ENCODE measurements around the gene ANK2. TPM values are rescaled to one million over a fixed set of nuclear protein-coding genes. Genes with fewer than 3 reads are reported as not detected.
A peak's percentile ranks its signal among the peaks of the same experiment; 100 is the strongest.

The ANK2 gene
- total and polyA plus RNA-seq, 4 donors, result 0.32 to 2.2 (median 1.0) TPM

- Histone ChIP-seq H3K4me1 (ENCODE audit: control insufficient read depth in 4 of 4, insufficient read depth in 4 of 4, low read length in 3 of 4) (peaks cover 0 to 18% (median 6%) of the 10 kb centered on the region in 4 donors), H3K27ac (ENCODE audit: low read depth in 1 of 2, low read length in 2 of 2) (no peak overlapping the region), H3K9me3 (ENCODE audit: control insufficient read depth in 4 of 4, low read length in 3 of 4) (no peaks in the 10 kb centered on the region), H3K9ac (ENCODE audit: low read depth in 1 of 2, low read length in 2 of 2) (no peak overlapping the region), H3K27me3 (ENCODE audit: control insufficient read depth in 4 of 4, insufficient read depth in 4 of 4, low read length in 3 of 4) (no peaks in the 10 kb centered on the region), H3K4me3 (ENCODE audit: low read depth in 1 of 3, low read length in 3 of 3) (no peak overlapping the region), H3K36me3 (ENCODE audit: control insufficient read depth in 4 of 4, insufficient read depth in 3 of 4, low read depth in 1 of 4, low read length in 3 of 4) (no peaks in the 10 kb centered on the region)
- no peak for TF ChIP-seq EGR1 (IDR thresholded peaks at IDR 0.05; ENCODE audit: low read depth in 2 of 2)
- no peak for TF ChIP-seq HNF4G (IDR thresholded peaks at IDR 0.05)
- no peak for TF ChIP-seq FOXA1 (IDR thresholded peaks at IDR 0.05)
- peak; percentile 90 to 91 for TF ChIP-seq RAD21 (IDR thresholded peaks at IDR 0.05)
- TF ChIP-seq CTCF (IDR thresholded peaks at IDR 0.05; ENCODE audit: low read depth, low read length, missing input control), result peak; percentile 59
- DNase-seq (ENCODE audit: low spot score), result no peak
Observed at GRCh38 chr4:113106108-113106507, 56.7 kb downstream of the ANK2 start.

- Histone ChIP-seq H3K9me3 (ENCODE audit: control insufficient read depth in 4 of 4, low read length in 3 of 4) (no peaks in the 10 kb centered on the region), H3K4me1 (ENCODE audit: control insufficient read depth in 4 of 4, insufficient read depth in 4 of 4, low read length in 3 of 4) (peaks cover 0 to 18% (median 6%) of the 10 kb centered on the region in 4 donors), H3K4me3 (ENCODE audit: low read depth in 1 of 3, low read length in 3 of 3) (peak overlapping the region in 2 of 3 donors; percentile 24 to 47), H3K27ac (ENCODE audit: low read depth in 1 of 2, low read length in 2 of 2) (peak overlapping the region; percentile 56 to 68), H3K36me3 (ENCODE audit: control insufficient read depth in 4 of 4, insufficient read depth in 3 of 4, low read depth in 1 of 4, low read length in 3 of 4) (no peaks in the 10 kb centered on the region), H3K27me3 (ENCODE audit: control insufficient read depth in 4 of 4, insufficient read depth in 4 of 4, low read length in 3 of 4) (no peaks in the 10 kb centered on the region), H3K9ac (ENCODE audit: low read depth in 1 of 2, low read length in 2 of 2) (peak overlapping the region in 1 of 2 donors; percentile 51)
- DNase-seq (ENCODE audit: low spot score), result no peak
- WGBS, result 20% methylated on average over 4 of the region's 4 CpGs
- TF ChIP-seq HNF4A (conservative IDR thresholded peaks at IDR 0.05) (peak; percentile 99), JUND (IDR thresholded peaks at IDR 0.05) (peak; percentile 72 to 82), ZBTB33 (IDR thresholded peaks at IDR 0.05) (peak; percentile 60), FOXA1 (IDR thresholded peaks at IDR 0.05) (no peak), HNF4G (IDR thresholded peaks at IDR 0.05) (peak; percentile 97), ATF3 (IDR thresholded peaks at IDR 0.05) (no peak), TAF1 (conservative IDR thresholded peaks at IDR 0.05) (peak; percentile 49), RAD21 (IDR thresholded peaks at IDR 0.05) (peak; percentile 42 to 69), GABPA (IDR thresholded peaks at IDR 0.05 in 1 of 2, conservative IDR thresholded peaks at IDR 0.05 in 1 of 2) (no peak), EGR1 (IDR thresholded peaks at IDR 0.05; ENCODE audit: low read depth in 2 of 2) (peak in 1 of 2 donors; percentile 63), YY1 (IDR thresholded peaks at IDR 0.05) (peak; percentile 54), FOXA2 (IDR thresholded peaks at IDR 0.05) (no peak), MAX (IDR thresholded peaks at IDR 0.05) (peak; percentile 75), RXRA (IDR thresholded peaks at IDR 0.05) (peak; percentile 72 to 75), CTCF (IDR thresholded peaks at IDR 0.05; ENCODE audit: low read depth, low read length, missing input control) (no peak), REST (IDR thresholded peaks at IDR 0.05) (peak; percentile 16), SP1 (IDR thresholded peaks at IDR 0.05) (peak; percentile 90), NR2F2 (IDR thresholded peaks at IDR 0.05) (no peak)
Observed at GRCh38 chr4:113109106-113109718, 59.8 kb downstream of the ANK2 start.

Data from liver (tissue), 9 donors.